IPS-18c (cell line): ENCODE data around the gene TRIM14.
"Not testable (repeated sequence)": the region's sequence is repeated elsewhere in the genome, so short reads cannot be mapped to it uniquely, and the experiment has no call there.

Experiments
- H3K4me3 ChIP-seq: 2 replicates; pipeline ENCODE4 v1.7.0; 2013; ENCODE audit warnings: low read depth, mild to moderate bottlenecking, low read length, moderate library complexity; ENCODE audit not compliant: insufficient read depth
- H3K9me3 ChIP-seq: one replicate; pipeline ENCODE4 v1.6.1; 2013; ENCODE audit warnings: mild to moderate bottlenecking, low read length, moderate library complexity; ENCODE audit not compliant: control insufficient read depth, insufficient read depth

The TRIM14 gene

GRCh38 chr9:98096091-98096490 is 22.9 kb downstream of the TRIM14 start:
- Histone ChIP-seq H3K4me3 (no peak overlapping the region), H3K9me3 (no peaks in the 10 kb centered on the region)

DNA sequence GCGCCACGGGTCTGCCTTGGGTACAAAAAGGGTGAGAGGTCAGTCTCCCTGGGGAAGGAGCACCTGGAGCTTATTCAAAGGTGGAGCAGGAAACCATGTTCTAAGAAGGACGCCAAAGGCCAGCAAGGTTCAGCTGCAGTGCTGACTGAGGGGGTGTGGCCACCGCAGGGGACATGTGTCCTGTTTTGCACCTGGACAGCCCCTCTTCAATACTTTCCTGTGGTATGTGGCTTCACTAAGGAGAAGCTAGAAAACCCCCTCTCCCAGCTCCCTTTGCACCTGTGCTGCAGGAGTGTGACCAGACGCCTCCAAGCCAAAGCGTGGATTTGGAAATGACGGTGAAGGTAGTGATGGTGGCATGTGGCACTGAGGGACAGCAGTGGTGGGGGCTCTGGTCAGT is 23.6 kb downstream of the TRIM14 start:
- Histone ChIP-seq H3K9me3 (no peaks in the 10 kb centered on the region), H3K4me3 (no peak overlapping the region)

GRCh38 chr9:98094851-98095250 is 24.2 kb downstream of the TRIM14 start:
- Histone ChIP-seq H3K9me3 (no peaks in the 10 kb centered on the region), H3K4me3 (no peak overlapping the region)

- Histone ChIP-seq H3K9me3 (peaks cover 1% of the 10 kb centered on the region), H3K4me3 (no peak overlapping the region)
Observed at GRCh38 chr9:98094316-98094715, 24.7 kb downstream of the TRIM14 start.

DNA sequence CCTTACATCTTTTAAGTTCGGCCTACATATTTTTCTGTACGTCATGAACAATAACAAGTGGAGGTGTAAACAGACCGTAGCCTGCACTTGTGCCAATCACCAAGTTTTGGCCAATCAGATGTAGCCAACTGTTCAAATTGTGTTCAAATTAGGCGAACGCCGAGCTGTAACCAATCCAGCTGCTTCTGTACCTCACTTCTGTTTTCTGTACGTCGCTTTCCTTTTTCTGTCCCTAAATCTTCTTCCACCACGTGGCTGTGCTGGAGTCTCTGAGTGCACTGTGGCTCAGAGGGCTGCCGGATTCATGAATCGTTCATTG is 26.4 kb downstream of the TRIM14 start:
- peaks cover 2% of the 10 kb centered on the region for H3K9me3 ChIP-seq

GRCh38 chr9:98091735-98092612 is 27.0 kb downstream of the TRIM14 start:
- peaks cover 2% of the 10 kb centered on the region for H3K9me3 ChIP-seq
- H3K4me3 ChIP-seq = peak overlapping the region; percentile 38; the same call in 1 of the 2 replicates

More for the DNA sequence above, 26.4 kb downstream of the TRIM14 start:
- H3K4me3 ChIP-seq = no peak overlapping the region

- H3K4me3 ChIP-seq = not testable (repeated sequence)
Observed at GRCh38 chr9:98090674-98091073, 28.3 kb downstream of the TRIM14 start.

GRCh38 chr9:98087420-98088354 is 31.3 kb downstream of the TRIM14 start:
- no peak overlapping the region for H3K4me3 ChIP-seq

More at GRCh38 chr9:98090674-98091073, 28.3 kb downstream of the TRIM14 start:
- not testable (repeated sequence) for H3K9me3 ChIP-seq

DNA sequence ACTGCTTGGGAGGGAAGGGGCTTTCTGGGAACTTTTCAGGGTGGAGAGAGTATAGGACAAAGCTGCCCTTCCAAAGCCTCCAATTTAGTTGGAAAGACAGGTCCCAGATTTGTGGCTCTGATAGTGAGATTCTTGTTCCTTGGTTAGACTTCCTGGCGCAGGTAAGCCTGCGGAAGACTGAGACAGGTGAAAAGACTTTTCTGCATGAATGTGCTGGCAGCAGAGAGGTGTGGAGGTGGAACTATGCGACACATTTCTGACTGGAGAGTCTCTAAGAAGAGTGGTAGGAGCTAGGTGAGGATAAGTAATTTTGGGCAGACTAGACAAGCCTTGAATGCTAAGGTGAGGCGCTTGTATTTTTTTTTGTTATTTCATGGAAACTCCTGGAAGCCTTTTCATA is 32.6 kb downstream of the TRIM14 start:
- no peak overlapping the region for H3K4me3 ChIP-seq
- H3K9me3 ChIP-seq = peaks cover 2% of the 10 kb centered on the region

More at GRCh38 chr9:98087420-98088354, 31.3 kb downstream of the TRIM14 start:
- H3K9me3 ChIP-seq = peaks cover 2% of the 10 kb centered on the region

GRCh38 chr9:98085944-98086343 is 33.1 kb downstream of the TRIM14 start:
- H3K9me3 ChIP-seq = peaks cover 4% of the 10 kb centered on the region
- H3K4me3 ChIP-seq = no peak overlapping the region

GRCh38 chr9:98085058-98085457 is 34.0 kb downstream of the TRIM14 start:
- Histone ChIP-seq H3K9me3 (peaks cover 7% of the 10 kb centered on the region), H3K4me3 (no peak overlapping the region)

DNA sequence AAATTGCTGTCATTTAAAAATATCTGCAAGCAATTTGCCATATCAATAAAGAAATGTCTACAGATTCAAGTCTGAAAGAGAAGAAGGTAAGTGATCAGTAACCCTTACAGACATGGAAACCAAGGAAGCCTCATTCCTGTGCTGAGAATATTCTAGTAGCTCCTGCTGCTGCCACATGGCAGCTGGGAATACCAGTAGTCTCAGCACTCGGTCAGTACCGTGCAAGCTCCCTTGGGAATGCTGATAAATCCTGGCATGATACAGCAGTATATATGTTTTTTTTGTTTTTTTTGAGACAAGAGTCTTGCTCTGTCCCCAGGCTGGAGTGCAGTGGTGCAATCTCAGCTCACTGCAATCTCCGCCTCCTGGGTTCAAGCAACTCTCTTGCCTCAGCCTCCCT is 34.6 kb downstream of the TRIM14 start:
- no peak overlapping the region for H3K4me3 ChIP-seq
- peaks cover 6% of the 10 kb centered on the region for H3K9me3 ChIP-seq

DNA sequence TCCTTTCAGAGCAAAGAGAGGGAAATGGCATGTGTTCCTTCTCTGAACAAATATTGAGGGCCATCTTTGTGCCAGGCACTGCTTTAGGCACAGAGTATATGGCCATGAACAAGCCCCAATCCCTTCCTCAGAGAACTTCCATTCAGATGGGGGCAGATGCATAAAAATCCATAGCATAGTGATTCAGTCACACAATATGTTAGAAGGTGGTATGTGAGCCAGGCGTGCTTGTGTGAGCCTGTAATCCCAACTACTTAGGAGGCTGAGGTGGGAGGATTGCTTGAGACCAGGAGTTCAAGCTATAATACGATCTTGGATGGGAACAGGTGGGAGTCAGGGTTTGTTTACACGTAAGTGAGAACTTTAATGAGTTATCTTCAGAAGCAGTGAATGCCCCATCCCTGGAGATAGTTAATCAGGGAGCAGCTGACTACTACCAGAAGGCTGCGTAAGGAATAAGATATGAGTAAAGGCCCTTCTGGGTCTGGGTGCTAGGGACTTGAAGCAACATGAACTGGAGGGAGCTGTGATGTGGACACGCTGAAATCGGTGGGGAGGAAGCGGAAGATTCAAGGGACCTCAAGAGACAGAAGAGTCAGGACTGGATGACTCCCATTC is 35.3 kb downstream of the TRIM14 start:
- H3K4me3 ChIP-seq = no peak overlapping the region
- H3K9me3 ChIP-seq = peaks cover 4% of the 10 kb centered on the region

DNA sequence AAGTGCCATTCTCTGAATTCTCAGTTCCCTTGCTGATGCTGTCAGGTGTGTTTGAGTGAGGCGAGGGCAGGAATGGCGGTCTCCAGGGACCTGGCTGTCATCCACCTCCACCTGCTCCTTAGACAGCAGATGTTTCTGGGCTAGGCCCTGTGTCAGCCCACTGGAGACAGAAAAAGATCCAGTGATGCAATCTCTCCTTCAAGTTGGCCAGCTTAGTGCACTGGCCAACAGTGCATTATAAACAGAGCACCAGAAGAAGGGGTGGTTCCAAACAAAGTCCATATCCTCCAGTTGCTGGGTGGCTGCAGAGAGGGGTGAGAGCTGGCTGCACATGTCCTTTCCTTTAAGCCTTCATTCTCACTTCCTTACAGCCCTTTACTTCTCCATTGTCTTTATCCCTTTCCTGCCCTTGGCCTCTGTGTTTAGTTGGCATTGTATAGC is 35.9 kb downstream of the TRIM14 start:
- peaks cover 4% of the 10 kb centered on the region for H3K9me3 ChIP-seq
- no peak overlapping the region for H3K4me3 ChIP-seq

GRCh38 chr9:98081477-98082219 is 37.4 kb downstream of the TRIM14 start:
- H3K9me3 ChIP-seq = peaks cover 4% of the 10 kb centered on the region

DNA sequence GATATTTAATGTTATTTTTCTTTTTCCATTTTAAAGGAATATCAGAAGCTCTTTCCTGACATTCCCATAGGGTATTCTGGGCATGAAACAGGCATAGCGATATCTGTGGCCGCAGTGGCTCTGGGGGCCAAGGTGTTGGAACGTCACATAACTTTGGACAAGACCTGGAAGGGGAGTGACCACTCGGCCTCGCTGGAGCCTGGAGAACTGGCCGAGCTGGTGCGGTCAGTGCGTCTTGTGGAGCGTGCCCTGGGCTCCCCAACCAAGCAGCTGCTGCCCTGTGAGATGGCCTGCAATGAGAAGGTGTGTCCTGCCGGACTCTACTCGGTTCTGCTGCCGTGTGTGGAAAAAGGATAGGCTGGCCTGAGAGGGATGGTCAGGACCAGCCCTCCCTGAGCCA is 38.2 kb downstream of the TRIM14 start:
- no peak overlapping the region for H3K4me3 ChIP-seq
- peaks cover 4% of the 10 kb centered on the region for H3K9me3 ChIP-seq

More at GRCh38 chr9:98081477-98082219, 37.4 kb downstream of the TRIM14 start:
- H3K4me3 ChIP-seq = no peak overlapping the region

DNA sequence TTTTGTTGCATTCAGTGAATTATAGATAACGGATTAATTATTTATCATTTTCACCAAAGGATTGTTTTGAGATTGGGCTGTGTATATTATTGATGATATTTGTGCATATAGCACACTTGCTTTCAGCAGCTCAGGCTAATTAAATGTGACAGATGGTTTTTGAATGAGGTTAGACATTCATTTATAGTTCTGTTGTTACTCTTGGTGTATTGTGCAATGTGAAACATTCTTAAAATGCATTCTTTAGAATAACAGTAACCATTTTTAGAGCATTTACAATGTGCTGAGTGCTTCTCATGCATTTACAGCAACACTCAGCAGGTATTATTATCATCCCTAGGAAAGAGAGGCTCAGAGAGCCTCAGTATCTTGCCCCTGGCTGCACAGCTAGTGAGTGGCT is 38.7 kb downstream of the TRIM14 start:
- no peak overlapping the region for H3K4me3 ChIP-seq
- H3K9me3 ChIP-seq = peaks cover 4% of the 10 kb centered on the region
